Mammary epithelial cell (primary cell): Measurements from ENCODE around the gene CACNA1G.

Experiments
- EZH2 ChIP-seq: IDR thresholded peaks from 2 replicates; pipeline ENCODE4 v1.6.1; 2012; ENCODE audit warnings: low read length, inconsistent platforms, borderline replicate concordance
- TF ChIP-seq, protein P1 (sequence below), 2 donors: IDR thresholded peaks in 1 of 2; conservative IDR thresholded peaks in 1 of 2; 2 replicates each; pipeline ENCODE4 v1.5.1; 2011 to 2012; ENCODE audit warnings: inconsistent platforms in 2 of 2, low read length in 2 of 2, mild to moderate bottlenecking in 2 of 2, control low read depth in 1 of 2, low read depth in 1 of 2; ENCODE audit not compliant: insufficient read depth in 1 of 2; ENCODE audit errors: extremely low read depth in 1 of 2

DNA sequence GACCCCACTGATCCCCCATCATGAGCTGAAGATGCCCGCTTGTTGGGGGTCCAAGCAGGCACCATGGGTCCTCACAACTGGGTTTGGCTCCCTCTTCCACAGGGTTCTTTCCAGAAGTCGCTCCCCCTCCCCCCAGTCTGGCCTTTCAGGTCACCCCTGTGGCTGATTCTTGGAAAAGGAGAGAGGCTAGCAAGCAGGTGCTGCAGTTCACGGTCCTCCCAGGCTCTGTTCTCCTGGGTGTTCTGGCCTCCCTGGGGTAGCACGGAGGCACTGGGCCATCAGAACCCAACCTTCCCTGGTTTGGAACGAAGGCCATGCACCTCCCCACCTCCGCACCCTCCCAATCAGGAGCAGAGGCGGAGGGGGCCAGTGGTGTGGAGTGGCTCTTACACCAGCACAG lies 18.9 kb downstream of the CACNA1G start:
- TF ChIP-seq, protein P1, sequence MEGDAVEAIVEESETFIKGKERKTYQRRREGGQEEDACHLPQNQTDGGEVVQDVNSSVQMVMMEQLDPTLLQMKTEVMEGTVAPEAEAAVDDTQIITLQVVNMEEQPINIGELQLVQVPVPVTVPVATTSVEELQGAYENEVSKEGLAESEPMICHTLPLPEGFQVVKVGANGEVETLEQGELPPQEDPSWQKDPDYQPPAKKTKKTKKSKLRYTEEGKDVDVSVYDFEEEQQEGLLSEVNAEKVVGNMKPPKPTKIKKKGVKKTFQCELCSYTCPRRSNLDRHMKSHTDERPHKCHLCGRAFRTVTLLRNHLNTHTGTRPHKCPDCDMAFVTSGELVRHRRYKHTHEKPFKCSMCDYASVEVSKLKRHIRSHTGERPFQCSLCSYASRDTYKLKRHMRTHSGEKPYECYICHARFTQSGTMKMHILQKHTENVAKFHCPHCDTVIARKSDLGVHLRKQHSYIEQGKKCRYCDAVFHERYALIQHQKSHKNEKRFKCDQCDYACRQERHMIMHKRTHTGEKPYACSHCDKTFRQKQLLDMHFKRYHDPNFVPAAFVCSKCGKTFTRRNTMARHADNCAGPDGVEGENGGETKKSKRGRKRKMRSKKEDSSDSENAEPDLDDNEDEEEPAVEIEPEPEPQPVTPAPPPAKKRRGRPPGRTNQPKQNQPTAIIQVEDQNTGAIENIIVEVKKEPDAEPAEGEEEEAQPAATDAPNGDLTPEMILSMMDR (conservative IDR thresholded peaks at IDR 0.05 in 1 of 2, IDR thresholded peaks at IDR 0.05 in 1 of 2; ENCODE audit: extremely low read depth in 1 of 2, insufficient read depth in 1 of 2, low read depth in 1 of 2, low read length in 2 of 2), result no peak
- no peak for TF ChIP-seq EZH2
